ENCODE measurements around the gene TMEM260. TPM values are rescaled to one million over a fixed set of nuclear protein-coding genes. Genes with fewer than 3 reads are reported as not detected.

Gene TMEM260
- polyA plus RNA-seq, 3 donors = 7.5 to 8.8 (median 8.3) TPM

DNA sequence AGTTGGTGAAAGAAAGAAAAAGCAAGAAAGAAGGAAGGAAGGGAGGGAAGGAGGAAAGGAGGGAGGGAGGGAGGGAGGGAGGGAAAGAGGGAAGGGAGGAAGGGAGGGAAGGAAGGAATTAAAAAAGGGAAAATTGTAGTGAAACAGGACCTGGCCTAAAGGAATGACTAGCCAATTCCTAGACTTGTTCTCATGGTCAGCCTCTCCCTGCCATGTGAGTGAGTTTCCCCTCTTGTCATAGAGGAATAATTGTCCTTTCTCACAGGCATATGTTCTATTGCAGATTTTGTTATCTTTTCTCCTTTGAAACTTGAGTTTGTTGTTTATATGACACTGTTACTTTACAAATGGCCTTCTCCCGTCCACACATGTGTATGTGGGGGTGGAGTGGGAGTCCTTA lies 81.9 kb downstream of the TMEM260 start:
- no peak overlapping the region for H3K27ac Mint-ChIP-seq
- Histone ChIP-seq H4K20me1 (ENCODE audit: insufficient read depth, low read length) (no peaks in the 10 kb centered on the region), H3K9ac (ENCODE audit: insufficient read depth, low read length, poor library complexity, severe bottlenecking) (no peak overlapping the region), H3K27ac (ENCODE audit: low read depth in 1 of 2, low read length in 2 of 2) (no peak overlapping the region), H3K9me3 (replicated peaks in 1 of 2; ENCODE audit: control insufficient read depth in 1 of 2, insufficient read depth in 1 of 2, low read length in 2 of 2) (no peaks in the 10 kb centered on the region), H3K79me2 (ENCODE audit: insufficient read depth, low read length) (no peaks in the 10 kb centered on the region), H2AFZ (ENCODE audit: insufficient read depth, low read depth, low read length, poor library complexity, severe bottlenecking) (no peak overlapping the region), H3K4me1 (ENCODE audit: control insufficient read depth in 1 of 2, insufficient read depth in 2 of 2, low read length in 2 of 2) (no peaks in the 10 kb centered on the region), H3K4me2 (replicated peaks; ENCODE audit: extremely low read depth, low read length, poor library complexity, severe bottlenecking) (no peak overlapping the region), H3K27me3 (ENCODE audit: control insufficient read depth in 2 of 2, insufficient read depth in 2 of 2, low read length in 2 of 2) (no peaks in the 10 kb centered on the region), H3K36me3 (replicated peaks in 1 of 2; ENCODE audit: control insufficient read depth in 1 of 2, insufficient read depth in 2 of 2, low read length in 2 of 2) (no peaks in the 10 kb centered on the region), H3K4me3 (replicated peaks in 1 of 3; ENCODE audit: low read depth in 2 of 3, low read length in 3 of 3) (no peak overlapping the region)
- H3K27me3 Mint-ChIP-seq (ENCODE audit: low read depth in 3 of 3) = peaks cover 0 to 5% (median 4%) of the 10 kb centered on the region in 3 donors
- intact Hi-C loops (cut with micrococcal nuclease) = no loop called here
- no CpG with 5 or more reads among the region's 1 CpG for WGBS (ENCODE audit: insufficient coverage)
- H3K9me3 Mint-ChIP-seq = peaks cover 2 to 12% (median 6%) of the 10 kb centered on the region in 7 donors
- no peak overlapping the region for H3K4me3 Mint-ChIP-seq
- TF ChIP-seq, protein P1, sequence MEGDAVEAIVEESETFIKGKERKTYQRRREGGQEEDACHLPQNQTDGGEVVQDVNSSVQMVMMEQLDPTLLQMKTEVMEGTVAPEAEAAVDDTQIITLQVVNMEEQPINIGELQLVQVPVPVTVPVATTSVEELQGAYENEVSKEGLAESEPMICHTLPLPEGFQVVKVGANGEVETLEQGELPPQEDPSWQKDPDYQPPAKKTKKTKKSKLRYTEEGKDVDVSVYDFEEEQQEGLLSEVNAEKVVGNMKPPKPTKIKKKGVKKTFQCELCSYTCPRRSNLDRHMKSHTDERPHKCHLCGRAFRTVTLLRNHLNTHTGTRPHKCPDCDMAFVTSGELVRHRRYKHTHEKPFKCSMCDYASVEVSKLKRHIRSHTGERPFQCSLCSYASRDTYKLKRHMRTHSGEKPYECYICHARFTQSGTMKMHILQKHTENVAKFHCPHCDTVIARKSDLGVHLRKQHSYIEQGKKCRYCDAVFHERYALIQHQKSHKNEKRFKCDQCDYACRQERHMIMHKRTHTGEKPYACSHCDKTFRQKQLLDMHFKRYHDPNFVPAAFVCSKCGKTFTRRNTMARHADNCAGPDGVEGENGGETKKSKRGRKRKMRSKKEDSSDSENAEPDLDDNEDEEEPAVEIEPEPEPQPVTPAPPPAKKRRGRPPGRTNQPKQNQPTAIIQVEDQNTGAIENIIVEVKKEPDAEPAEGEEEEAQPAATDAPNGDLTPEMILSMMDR (IDR thresholded peaks at IDR 0.05) = no peak
- no peaks in the 10 kb centered on the region for H3K36me3 Mint-ChIP-seq
- DNase-seq = no peak
- H3K4me1 Mint-ChIP-seq = no peaks in the 10 kb centered on the region

DNA sequence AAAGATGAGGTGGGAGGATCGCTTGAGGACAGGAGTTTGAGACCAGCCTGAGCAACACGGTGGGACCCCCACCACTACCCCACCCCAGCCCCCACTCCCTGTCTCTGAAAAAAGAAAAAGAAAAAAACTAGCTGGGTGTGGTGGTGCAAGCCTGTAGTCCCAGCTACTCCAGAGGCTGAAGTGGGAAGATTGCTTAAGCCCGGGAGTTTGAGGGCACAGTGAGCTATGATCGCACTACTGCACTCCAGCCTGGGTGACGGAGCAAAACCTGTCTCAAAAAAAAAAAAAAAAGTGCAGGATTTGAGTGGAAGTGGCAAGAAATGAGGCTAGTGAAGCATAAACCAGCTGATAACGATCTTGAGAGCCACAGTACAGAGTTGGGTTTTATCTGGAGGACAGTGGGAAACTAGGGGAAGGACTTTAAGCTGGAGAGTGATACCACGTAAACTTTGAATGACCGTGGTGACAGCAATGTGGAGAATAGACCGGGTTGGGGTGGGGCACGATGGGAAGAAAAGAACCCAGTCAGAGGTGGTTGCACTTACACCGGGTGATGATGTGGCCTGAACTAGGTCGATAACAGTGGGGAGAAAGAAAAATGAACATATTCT lies 85.3 kb downstream of the TMEM260 start:
- TF ChIP-seq, protein P1 (IDR thresholded peaks at IDR 0.05) = no peak
- intact Hi-C loops (cut with micrococcal nuclease) = no loop called here
- no peaks in the 10 kb centered on the region for H3K4me1 Mint-ChIP-seq
- H3K4me2 ChIP-seq (replicated peaks; ENCODE audit: extremely low read depth, low read length, poor library complexity, severe bottlenecking) = no peak overlapping the region
- H3K27me3 ChIP-seq (ENCODE audit: control insufficient read depth in 2 of 2, insufficient read depth in 2 of 2, low read length in 2 of 2) = no peaks in the 10 kb centered on the region
- H3K36me3 Mint-ChIP-seq = no peaks in the 10 kb centered on the region
- peaks cover 0 to 4% (median 1%) of the 10 kb centered on the region in 3 donors for H3K27me3 Mint-ChIP-seq (ENCODE audit: low read depth in 3 of 3)
- H2AFZ ChIP-seq (ENCODE audit: insufficient read depth, low read depth, low read length, poor library complexity, severe bottlenecking) = no peak overlapping the region
- no peak overlapping the region for H3K27ac ChIP-seq (ENCODE audit: low read depth in 1 of 2, low read length in 2 of 2)
- no peak overlapping the region for H3K4me3 ChIP-seq (replicated peaks in 1 of 3; ENCODE audit: low read depth in 2 of 3, low read length in 3 of 3)
- no peaks in the 10 kb centered on the region for H3K79me2 ChIP-seq (ENCODE audit: insufficient read depth, low read length)
- H4K20me1 ChIP-seq (ENCODE audit: insufficient read depth, low read length) = no peaks in the 10 kb centered on the region
- 92% methylated on average over 8 of the region's 12 CpGs for WGBS (ENCODE audit: insufficient coverage)
- no peak overlapping the region for H3K9ac ChIP-seq (ENCODE audit: insufficient read depth, low read length, poor library complexity, severe bottlenecking)
- H3K4me3 Mint-ChIP-seq = no peak overlapping the region
- peaks cover 9 to 21% (median 11%) of the 10 kb centered on the region in 7 donors for H3K9me3 Mint-ChIP-seq
- no peaks in the 10 kb centered on the region for H3K4me1 ChIP-seq (ENCODE audit: control insufficient read depth in 1 of 2, insufficient read depth in 2 of 2, low read length in 2 of 2)
- H3K9me3 ChIP-seq (replicated peaks in 1 of 2; ENCODE audit: control insufficient read depth in 1 of 2, insufficient read depth in 1 of 2, low read length in 2 of 2) = no peaks in the 10 kb centered on the region
- no peak for DNase-seq
- no peak overlapping the region for H3K27ac Mint-ChIP-seq
- no peaks in the 10 kb centered on the region for H3K36me3 ChIP-seq (replicated peaks in 1 of 2; ENCODE audit: control insufficient read depth in 1 of 2, insufficient read depth in 2 of 2, low read length in 2 of 2)

All from CD14-positive monocyte (primary cell).